Measurements from ENCODE around the gene RBSN. TPM values are rescaled to one million over a fixed set of nuclear protein-coding genes. Genes with fewer than 3 reads are reported as not detected.

RBSN gene
- total and polyA plus RNA-seq, 8 donors, result 24.5 to 37.0 (median 32.7) TPM

DNA sequence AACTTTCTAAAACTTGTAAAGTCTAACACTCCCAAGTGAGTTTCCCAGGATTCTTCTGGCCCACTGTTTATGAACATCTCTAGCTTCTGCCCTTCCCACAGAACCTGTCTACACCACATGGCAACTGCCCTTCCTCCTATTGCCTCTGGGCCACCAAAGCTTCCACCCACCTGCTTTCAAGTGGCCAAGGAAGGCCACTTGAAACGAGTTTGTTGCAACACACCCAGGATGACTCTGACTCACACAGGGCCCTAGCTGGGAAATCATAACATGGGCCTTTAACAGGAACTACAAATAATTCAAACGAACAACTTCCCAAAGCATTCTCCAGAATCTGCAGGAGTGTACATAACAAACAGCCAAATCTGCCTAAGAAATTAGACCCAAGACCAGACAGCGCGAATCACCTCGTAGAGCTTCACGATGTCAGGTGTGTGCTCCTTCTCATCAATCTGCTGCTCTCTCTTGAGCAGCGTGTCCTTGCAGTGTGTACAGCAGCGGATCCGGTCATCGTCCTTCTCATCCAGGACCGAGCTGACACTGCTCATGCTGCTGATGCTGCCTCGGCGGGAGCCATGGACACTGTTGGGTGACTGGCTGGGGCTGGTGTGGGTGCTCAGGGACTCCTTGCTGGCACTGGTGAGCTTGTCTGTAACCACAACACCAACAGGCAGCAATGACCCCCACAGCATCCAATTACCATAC is 16.8 kb downstream of the RBSN start:
- peak; percentile 94 for ATAC-seq
- H3K36me3 ChIP-seq, result peaks cover 3 to 99% of the 10 kb centered on the region in 2 donors
- peak overlapping the region; percentile 74 for H3K27ac ChIP-seq
- TF ChIP-seq, protein P1, sequence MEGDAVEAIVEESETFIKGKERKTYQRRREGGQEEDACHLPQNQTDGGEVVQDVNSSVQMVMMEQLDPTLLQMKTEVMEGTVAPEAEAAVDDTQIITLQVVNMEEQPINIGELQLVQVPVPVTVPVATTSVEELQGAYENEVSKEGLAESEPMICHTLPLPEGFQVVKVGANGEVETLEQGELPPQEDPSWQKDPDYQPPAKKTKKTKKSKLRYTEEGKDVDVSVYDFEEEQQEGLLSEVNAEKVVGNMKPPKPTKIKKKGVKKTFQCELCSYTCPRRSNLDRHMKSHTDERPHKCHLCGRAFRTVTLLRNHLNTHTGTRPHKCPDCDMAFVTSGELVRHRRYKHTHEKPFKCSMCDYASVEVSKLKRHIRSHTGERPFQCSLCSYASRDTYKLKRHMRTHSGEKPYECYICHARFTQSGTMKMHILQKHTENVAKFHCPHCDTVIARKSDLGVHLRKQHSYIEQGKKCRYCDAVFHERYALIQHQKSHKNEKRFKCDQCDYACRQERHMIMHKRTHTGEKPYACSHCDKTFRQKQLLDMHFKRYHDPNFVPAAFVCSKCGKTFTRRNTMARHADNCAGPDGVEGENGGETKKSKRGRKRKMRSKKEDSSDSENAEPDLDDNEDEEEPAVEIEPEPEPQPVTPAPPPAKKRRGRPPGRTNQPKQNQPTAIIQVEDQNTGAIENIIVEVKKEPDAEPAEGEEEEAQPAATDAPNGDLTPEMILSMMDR (IDR thresholded peaks at IDR 0.05), result peak in 1 of 2 donors; percentile 14
- intact Hi-C loops (cut with DNase I), result no loop called here
- H3K27me3 ChIP-seq, result no peaks in the 10 kb centered on the region
- peaks cover 4 to 29% of the 10 kb centered on the region in 2 donors for H3K4me1 ChIP-seq
- no peak overlapping the region for H3K4me3 ChIP-seq
- no peaks in the 10 kb centered on the region for H3K9me3 ChIP-seq
- peak in 1 of 4 donors; percentile 79 for DNase-seq

DNA sequence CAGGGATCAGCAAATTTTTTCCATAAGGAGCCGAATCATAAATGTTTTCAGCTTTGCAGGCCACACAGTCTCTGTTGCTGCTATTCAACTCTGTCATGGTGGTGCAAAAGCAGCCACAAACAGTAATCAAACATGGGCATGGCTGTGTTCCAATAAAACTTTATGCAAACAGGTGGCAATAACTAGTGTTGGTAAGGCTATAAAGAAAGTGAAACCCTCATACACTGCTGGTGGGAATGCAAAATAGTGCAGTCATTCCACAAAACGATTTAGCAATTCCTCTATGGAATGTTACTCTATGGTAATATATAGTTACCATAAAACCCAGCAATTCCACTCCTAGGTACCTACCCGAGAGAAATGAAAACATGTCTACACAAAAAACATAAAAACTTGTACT is 19.9 kb downstream of the RBSN start:
- Histone ChIP-seq H3K9me3 (no peaks in the 10 kb centered on the region), H3K4me3 (no peak overlapping the region), H3K36me3 (peaks cover 6 to 99% of the 10 kb centered on the region in 2 donors), H3K27me3 (no peaks in the 10 kb centered on the region), H3K27ac (no peak overlapping the region), H3K4me1 (peaks cover 4 to 35% of the 10 kb centered on the region in 2 donors)
- DNase-seq (no peak), ATAC-seq (no peak)
- TF ChIP-seq, protein P1 (IDR thresholded peaks at IDR 0.05), result no peak
- intact Hi-C loops (cut with DNase I), result no loop called here

DNA sequence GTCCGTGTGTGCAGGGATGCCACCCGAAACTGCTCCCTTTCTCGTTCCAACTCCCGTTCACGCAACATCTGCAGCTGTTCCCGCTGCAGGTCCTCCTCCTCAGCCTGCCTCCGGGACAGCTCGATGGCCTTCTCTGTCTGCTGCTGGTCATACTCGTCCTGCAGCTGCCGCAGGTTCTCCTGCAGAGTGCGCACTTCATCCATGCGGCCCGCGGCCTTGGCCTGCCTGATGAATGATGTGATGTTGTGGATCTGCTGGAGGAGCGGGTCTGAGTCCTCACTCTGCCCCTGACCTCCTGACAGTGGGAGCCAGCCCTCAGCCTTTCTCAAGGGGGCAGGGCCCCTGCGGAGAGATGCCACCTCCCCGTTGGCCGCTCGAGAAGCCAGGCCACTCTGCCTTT is 24.4 kb downstream of the RBSN start:
- ATAC-seq (no peak), DNase-seq (no peak)
- Histone ChIP-seq H3K36me3 (peaks cover 3 to 95% of the 10 kb centered on the region in 2 donors), H3K4me1 (peaks cover 0 to 7% of the 10 kb centered on the region in 2 donors), H3K9me3 (no peaks in the 10 kb centered on the region), H3K27ac (no peak overlapping the region), H3K27me3 (no peaks in the 10 kb centered on the region), H3K4me3 (no peak overlapping the region)
- TF ChIP-seq, protein P1 (IDR thresholded peaks at IDR 0.05), result no peak
- intact Hi-C loops (cut with DNase I), result no loop called here

DNA sequence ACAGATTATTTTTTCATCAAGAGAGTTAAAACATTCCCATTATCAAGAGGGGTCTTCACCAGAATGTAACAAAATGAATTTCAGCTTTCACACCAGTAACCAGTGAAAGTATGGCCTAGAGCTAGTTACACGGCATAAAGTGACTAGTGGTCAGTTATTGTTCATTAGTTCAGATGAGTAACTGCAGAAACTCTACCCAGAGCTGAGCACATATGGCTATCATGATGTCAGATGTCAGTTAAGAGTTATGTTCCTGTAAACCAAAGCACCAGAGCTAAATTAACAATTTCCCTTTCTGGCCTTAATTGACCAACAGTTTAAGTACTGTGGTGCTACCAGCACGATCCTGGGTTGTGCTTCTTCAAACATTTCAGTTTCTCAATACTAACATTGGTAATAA is 27.2 kb downstream of the RBSN start:
- H3K27ac ChIP-seq, result no peak overlapping the region

DNA sequence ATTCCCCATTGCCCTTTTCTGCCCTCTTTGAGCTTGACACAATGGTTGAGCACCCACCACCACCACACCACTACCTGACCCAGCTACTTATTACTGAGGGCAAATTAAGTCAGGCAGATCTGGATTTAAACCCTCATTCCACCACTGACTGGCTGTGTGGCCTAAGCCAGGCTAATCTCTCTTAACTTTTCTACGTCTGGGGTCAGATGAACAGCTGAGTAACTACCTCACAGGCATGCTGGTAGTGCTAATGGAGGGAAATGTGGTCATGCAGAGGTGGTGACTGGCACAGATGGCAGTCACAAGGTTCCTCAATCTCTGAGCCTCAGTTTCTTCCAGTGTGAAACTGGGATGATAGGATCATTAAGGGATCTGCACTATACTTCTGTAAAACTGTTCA is 29.5 kb downstream of the RBSN start:
- ATAC-seq, result no peak

More for the DNA sequence above, 27.2 kb downstream of the RBSN start:
- intact Hi-C loops (cut with DNase I), result no loop called here
- no peaks in the 10 kb centered on the region for H3K9me3 ChIP-seq
- no peaks in the 10 kb centered on the region for H3K27me3 ChIP-seq
- H3K4me1 ChIP-seq, result peaks cover 0 to 7% of the 10 kb centered on the region in 2 donors
- peaks cover 3 to 67% of the 10 kb centered on the region in 2 donors for H3K36me3 ChIP-seq
- H3K4me3 ChIP-seq, result no peak overlapping the region
- DNase-seq (no peak), ATAC-seq (no peak)
- TF ChIP-seq, protein P1 (IDR thresholded peaks at IDR 0.05), result no peak

More for the DNA sequence above, 29.5 kb downstream of the RBSN start:
- H3K36me3 ChIP-seq, result peaks cover 0 to 44% of the 10 kb centered on the region in 2 donors
- TF ChIP-seq, protein P1 (IDR thresholded peaks at IDR 0.05), result no peak
- H3K4me1 ChIP-seq, result peaks cover 0 to 5% of the 10 kb centered on the region in 2 donors
- no peaks in the 10 kb centered on the region for H3K9me3 ChIP-seq
- H3K27ac ChIP-seq, result no peak overlapping the region
- DNase-seq, result no peak
- no peak overlapping the region for H3K4me3 ChIP-seq
- intact Hi-C loops (cut with DNase I), result no loop called here
- H3K27me3 ChIP-seq, result no peaks in the 10 kb centered on the region
